Measurements from ENCODE around the gene GDPD2. TPM values are rescaled to one million over a fixed set of nuclear protein-coding genes. Genes with fewer than 3 reads are reported as not detected.

Gene GDPD2
- total and polyA plus RNA-seq, 2 experiments from 2014 or later = not detected

DNA sequence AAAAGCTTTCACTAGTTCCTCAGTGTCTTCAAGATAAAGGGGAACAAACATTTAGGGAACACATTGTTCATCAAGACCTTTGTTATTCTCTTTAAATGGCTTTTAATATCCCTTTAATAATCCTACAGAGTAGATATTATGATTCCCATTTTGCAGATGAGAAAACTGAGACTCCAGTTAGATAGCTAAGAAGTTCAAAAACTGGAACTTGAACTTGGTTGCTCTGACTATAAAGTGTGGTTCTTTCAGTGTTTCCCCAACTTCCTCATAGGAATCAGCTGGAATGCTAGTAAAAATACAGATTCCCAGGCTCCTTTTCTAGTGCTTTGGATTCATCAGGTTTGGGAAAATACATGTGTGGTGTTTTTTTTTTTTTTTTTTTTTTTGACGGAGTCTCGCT, 59.2 kb downstream of the GDPD2 start:
- no peak overlapping the region for H3K9ac ChIP-seq
- H3K27me3 ChIP-seq (replicated peaks; ENCODE audit: insufficient read depth) = no peaks in the 10 kb centered on the region
- no peaks in the 10 kb centered on the region for H3K9me2 ChIP-seq (ENCODE audit: insufficient read depth)
- 0 out of 2 replicates have a peak, but pooled peaks cover 6% of the 10 kb centered on the region for H3F3A ChIP-seq (ENCODE audit: insufficient read depth)
- in situ Hi-C loops (cut with MboI) = no loop called here
- H3K79me2 ChIP-seq (ENCODE audit: insufficient read depth) = no peaks in the 10 kb centered on the region
- no peaks in the 10 kb centered on the region for H3K36me3 ChIP-seq (ENCODE audit: low read depth)
- peaks cover 17% of the 10 kb centered on the region for H3K4me1 ChIP-seq (ENCODE audit: insufficient read depth)
- 93% methylated on average over 2 of the region's 2 CpGs; no CpG with 5 or more reads in 1 of the 2 experiments for WGBS, 2 experiments (ENCODE audit: low coverage in 1 of 2, low lambda C conversion rate in 2 of 2, missing lambda C conversion rate in 2 of 2)
- no peak overlapping the region for H2AFZ ChIP-seq
- DNase-seq = no peak
- H4K20me1 ChIP-seq (ENCODE audit: insufficient read depth) = no peaks in the 10 kb centered on the region
- TF ChIP-seq EZH2 (IDR thresholded peaks at IDR 0.05; ENCODE audit: insufficient read depth, poor library complexity, severe bottlenecking) (no peak), EZH2phosphoT487 (IDR thresholded peaks at IDR 0.05; ENCODE audit: insufficient read depth, low read depth) (no peak)
- no peak overlapping the region for H3K27ac ChIP-seq
- no peak overlapping the region for H3K4me3 ChIP-seq
- no peaks in the 10 kb centered on the region for H3K9me3 ChIP-seq (ENCODE audit: low read depth)
- H3K4me2 ChIP-seq (ENCODE audit: unreplicated experiment) = no peak overlapping the region

Small RNA genes within 50 kb of the gene (small RNA-seq; reads per million reads assigned to genes)
- gene RNU4-81P (ENCODE audit: low read depth, low replicate concordance) (not detected), gene RNY4P23 (ENCODE audit: low read depth, low replicate concordance) (0.56 reads per million)

Other genes with a start within 250 kb of the GDPD2 start
- not detected in 2 replicates for gene DGAT2L6, start 245.8 kb upstream of the GDPD2 start, total RNA-seq (2014; rRNA removed; shearing (Covaris generic))
- gene DGAT2L6, start 245.8 kb upstream of the GDPD2 start, polyA plus RNA-seq (2016; fragmentation: Nextera tagmentation; extraction: Ambion mirVana) = not detected in 2 replicates
- gene AWAT1, start 188.7 kb upstream of the GDPD2 start, total RNA-seq (2014; rRNA removed; shearing (Covaris generic)) = not detected in 2 replicates
- gene AWAT1, start 188.7 kb upstream of the GDPD2 start, polyA plus RNA-seq (2016; fragmentation: Nextera tagmentation; extraction: Ambion mirVana) = not detected in 2 replicates
- not detected in 2 replicates for gene P2RY4, start 163.1 kb upstream of the GDPD2 start, total RNA-seq (2014; rRNA removed; shearing (Covaris generic))
- not detected in 2 replicates for gene P2RY4, start 163.1 kb upstream of the GDPD2 start, polyA plus RNA-seq (2016; fragmentation: Nextera tagmentation; extraction: Ambion mirVana)
- not detected in 2 replicates for gene ARR3, start 155.0 kb upstream of the GDPD2 start, total RNA-seq (2014; rRNA removed; shearing (Covaris generic))
- not detected in 2 replicates for gene ARR3, start 155.0 kb upstream of the GDPD2 start, polyA plus RNA-seq (2016; fragmentation: Nextera tagmentation; extraction: Ambion mirVana)
- gene RAB41, start 141.1 kb upstream of the GDPD2 start, total RNA-seq (2014; rRNA removed; shearing (Covaris generic)) = not detected in 2 replicates
- not detected in 2 replicates for gene RAB41, start 141.1 kb upstream of the GDPD2 start, polyA plus RNA-seq (2016; fragmentation: Nextera tagmentation; extraction: Ambion mirVana)
- 57.0 and 59.3 TPM in 2 replicates for gene PDZD11, start 133.4 kb upstream of the GDPD2 start, total RNA-seq (2014; rRNA removed; shearing (Covaris generic))
- gene PDZD11, start 133.4 kb upstream of the GDPD2 start, polyA plus RNA-seq (2016; fragmentation: Nextera tagmentation; extraction: Ambion mirVana) = 110 and 116 TPM in 2 replicates
- 5.6 and 7.5 TPM in 2 replicates for gene KIF4A, start 133.2 kb upstream of the GDPD2 start, total RNA-seq (2014; rRNA removed; shearing (Covaris generic))
- 6.5 and 7.6 TPM in 2 replicates for gene KIF4A, start 133.2 kb upstream of the GDPD2 start, polyA plus RNA-seq (2016; fragmentation: Nextera tagmentation; extraction: Ambion mirVana)
- gene DLG3, start 21.5 kb downstream of the GDPD2 start, total RNA-seq (2014; rRNA removed; shearing (Covaris generic)) = 1.9 TPM in 2 replicates
- 1.2 and 1.7 TPM in 2 replicates for gene DLG3, start 21.5 kb downstream of the GDPD2 start, polyA plus RNA-seq (2016; fragmentation: Nextera tagmentation; extraction: Ambion mirVana)